ENCODE measurements around the gene KIAA1191.

KIAA1191 gene

GRCh38 chr5:176407456-176408251 is 46.1 kb upstream of the KIAA1191 start:
- no peaks in the 10 kb centered on the region for H4K20me1 ChIP-seq (ENCODE audit: insufficient read depth)
- no peak overlapping the region for H2AFZ ChIP-seq (ENCODE audit: low read depth)
- peak overlapping the region; percentile 60 for H3K9ac ChIP-seq
- H3K27ac ChIP-seq = peak overlapping the region; percentile 94
- H3K79me2 ChIP-seq (ENCODE audit: insufficient read depth, low read depth) = no peaks in the 10 kb centered on the region; the same call in 1 of the 2 replicates
- H3K36me3 ChIP-seq (ENCODE audit: insufficient read depth) = no peaks in the 10 kb centered on the region
- H3K4me1 ChIP-seq (ENCODE audit: low read depth, poor library complexity, severe bottlenecking) = peaks cover 54% of the 10 kb centered on the region
- H3K4me2 ChIP-seq = peak overlapping the region; percentile 82
- no peaks in the 10 kb centered on the region for H3K27me3 ChIP-seq (ENCODE audit: insufficient read depth, low read depth)
- no peak for TF ChIP-seq CTCF (conservative IDR thresholded peaks at IDR 0.05; ENCODE audit: low read depth, low read length)
- no peak overlapping the region for H3K4me3 ChIP-seq (IDR thresholded peaks at IDR 0.05; ENCODE audit: insufficient read depth, low read depth, low read length)

- Histone ChIP-seq H3K4me2 (peak overlapping the region; percentile 82), H2AFZ (ENCODE audit: low read depth) (no peak overlapping the region), H3K4me1 (ENCODE audit: low read depth, poor library complexity, severe bottlenecking) (peaks cover 52% of the 10 kb centered on the region), H3K4me3 (IDR thresholded peaks at IDR 0.05; ENCODE audit: insufficient read depth, low read depth, low read length) (no peak overlapping the region), H4K20me1 (ENCODE audit: insufficient read depth) (no peaks in the 10 kb centered on the region), H3K27me3 (ENCODE audit: insufficient read depth, low read depth) (no peaks in the 10 kb centered on the region), H3K79me2 (ENCODE audit: insufficient read depth, low read depth) (no peaks in the 10 kb centered on the region), H3K27ac (peak overlapping the region; percentile 94), H3K9ac (peak overlapping the region; percentile 60; the same call in 1 of the 2 replicates), H3K36me3 (ENCODE audit: insufficient read depth) (no peaks in the 10 kb centered on the region)
- no peak for TF ChIP-seq CTCF (conservative IDR thresholded peaks at IDR 0.05; ENCODE audit: low read depth, low read length)
Observed at GRCh38 chr5:176406436-176407052, 45.0 kb upstream of the KIAA1191 start.

GRCh38 chr5:176405656-176406435 is 44.3 kb upstream of the KIAA1191 start:
- no peak for TF ChIP-seq CTCF (conservative IDR thresholded peaks at IDR 0.05; ENCODE audit: low read depth, low read length)
- H3K4me1 ChIP-seq (ENCODE audit: low read depth, poor library complexity, severe bottlenecking) = peaks cover 45% of the 10 kb centered on the region
- H3K27me3 ChIP-seq (ENCODE audit: insufficient read depth, low read depth) = no peaks in the 10 kb centered on the region
- H2AFZ ChIP-seq (ENCODE audit: low read depth) = no peak overlapping the region
- peak overlapping the region; percentile 94 for H3K27ac ChIP-seq
- H3K4me3 ChIP-seq (IDR thresholded peaks at IDR 0.05; ENCODE audit: insufficient read depth, low read depth, low read length) = no peak overlapping the region
- peak overlapping the region; percentile 63 for H3K4me2 ChIP-seq
- no peaks in the 10 kb centered on the region for H3K36me3 ChIP-seq (ENCODE audit: insufficient read depth)
- no peaks in the 10 kb centered on the region for H3K79me2 ChIP-seq (ENCODE audit: insufficient read depth, low read depth)
- H3K9ac ChIP-seq = 0 out of 2 replicates have a peak overlapping the region, but pooled peaks have one; percentile 25
- no peaks in the 10 kb centered on the region for H4K20me1 ChIP-seq (ENCODE audit: insufficient read depth)

- no peak overlapping the region for H3K9ac ChIP-seq
- H2AFZ ChIP-seq (ENCODE audit: low read depth) = no peak overlapping the region
- no peaks in the 10 kb centered on the region for H3K27me3 ChIP-seq (ENCODE audit: insufficient read depth, low read depth)
- TF ChIP-seq CTCF (conservative IDR thresholded peaks at IDR 0.05; ENCODE audit: low read depth, low read length) = no peak
- H4K20me1 ChIP-seq (ENCODE audit: insufficient read depth) = no peaks in the 10 kb centered on the region
- H3K79me2 ChIP-seq (ENCODE audit: insufficient read depth, low read depth) = no peaks in the 10 kb centered on the region
- no peak overlapping the region for H3K4me2 ChIP-seq
- peaks cover 18% of the 10 kb centered on the region for H3K4me1 ChIP-seq (ENCODE audit: low read depth, poor library complexity, severe bottlenecking)
- no peak overlapping the region for H3K4me3 ChIP-seq (IDR thresholded peaks at IDR 0.05; ENCODE audit: insufficient read depth, low read depth, low read length)
- H3K36me3 ChIP-seq (ENCODE audit: insufficient read depth) = no peaks in the 10 kb centered on the region
- no peak overlapping the region for H3K27ac ChIP-seq
Observed at GRCh38 chr5:176401281-176402205, 40.0 kb upstream of the KIAA1191 start.

Measured in KMS-11 (cell line).